Suppressor macrophage treated with lipopolysaccharide for 1 hour (primary cell): Measurements from ENCODE around the gene SYT12.
A peak's percentile ranks its signal among the peaks of the same experiment; 100 is the strongest.

Experiments used
- DNase-seq, 3 donors: peaks; one replicate each; pipeline ENCODE4 v3.0.0-alpha.2; 2020 to 2022

SYT12 gene

DNA sequence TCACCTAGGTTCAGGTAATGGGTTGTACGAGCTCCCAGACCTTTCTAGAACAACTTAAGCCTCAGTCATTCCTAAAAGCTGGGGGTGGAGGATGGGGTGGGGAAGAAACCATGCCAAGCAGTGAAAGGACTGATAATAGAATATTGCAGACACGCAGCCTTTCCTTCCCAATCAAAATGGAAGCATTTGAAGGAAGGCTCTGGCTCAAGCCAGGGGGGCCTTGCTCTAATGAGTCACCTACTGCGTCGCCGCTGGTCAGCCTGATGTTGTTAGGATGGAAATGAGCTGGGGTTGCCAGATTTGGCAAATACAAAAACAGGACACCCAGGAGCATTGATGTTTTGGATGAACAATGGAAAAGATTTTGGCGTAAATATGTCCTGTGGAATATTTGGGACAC, 6.2 kb downstream of the SYT12 start:
- no peak for DNase-seq

DNA sequence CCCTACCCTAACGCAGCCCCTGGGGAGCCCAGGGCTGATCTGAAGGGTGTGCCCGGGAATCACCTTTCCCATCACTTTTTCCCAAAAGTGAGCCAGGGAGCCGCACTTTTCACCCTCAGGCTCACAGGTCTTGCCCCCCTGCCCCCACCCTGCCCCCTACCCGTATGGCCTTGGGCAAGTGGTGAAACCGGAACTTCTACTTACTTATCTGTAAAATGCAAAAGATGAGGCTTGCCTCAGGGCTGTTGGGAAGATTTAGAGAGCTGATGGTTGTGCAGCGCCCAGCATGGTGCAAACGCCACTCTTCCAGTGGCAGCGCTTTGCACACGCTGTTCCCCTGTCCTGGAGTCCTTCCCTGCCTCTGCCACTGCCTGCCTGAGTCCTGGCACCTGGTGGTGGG, 8.0 kb downstream of the SYT12 start:
- DNase-seq, result no peak

DNA sequence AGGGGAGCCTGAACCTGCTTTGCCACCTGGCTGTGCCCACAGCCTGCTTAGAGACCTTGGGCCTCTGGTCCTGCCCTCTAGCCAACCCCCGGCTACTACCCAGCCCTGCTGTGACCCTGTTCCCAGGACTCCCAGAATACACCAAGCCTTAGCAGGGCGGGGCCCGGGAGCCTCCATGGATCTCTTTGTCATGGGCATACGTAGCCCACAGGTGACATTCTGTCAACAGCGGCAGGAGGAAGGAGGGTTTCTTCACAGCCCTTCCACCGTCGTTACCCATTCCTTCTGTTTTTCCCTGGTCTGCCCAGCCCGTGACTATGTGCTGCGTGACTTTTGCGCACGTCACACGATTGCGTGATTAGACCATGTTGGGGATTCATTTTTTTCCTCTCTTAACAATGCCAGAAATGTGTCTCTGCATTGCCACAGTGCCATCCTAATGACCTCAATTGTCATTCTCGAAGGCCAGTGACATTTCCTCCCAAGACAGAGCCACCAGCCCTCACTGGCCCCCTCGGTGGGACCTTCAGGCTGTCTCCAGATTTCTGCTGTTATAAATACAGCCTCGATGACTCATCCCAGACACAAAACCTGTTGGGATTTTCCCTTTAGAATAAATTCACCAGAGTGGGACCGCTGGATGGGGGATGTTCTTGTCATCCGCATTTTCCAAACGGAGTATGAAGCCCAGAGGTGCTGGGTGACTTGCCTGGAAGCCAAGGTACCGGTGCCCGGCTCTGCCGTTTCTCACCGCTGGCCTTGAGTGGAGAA, 9.0 kb downstream of the SYT12 start:
- no peak for DNase-seq

DNA sequence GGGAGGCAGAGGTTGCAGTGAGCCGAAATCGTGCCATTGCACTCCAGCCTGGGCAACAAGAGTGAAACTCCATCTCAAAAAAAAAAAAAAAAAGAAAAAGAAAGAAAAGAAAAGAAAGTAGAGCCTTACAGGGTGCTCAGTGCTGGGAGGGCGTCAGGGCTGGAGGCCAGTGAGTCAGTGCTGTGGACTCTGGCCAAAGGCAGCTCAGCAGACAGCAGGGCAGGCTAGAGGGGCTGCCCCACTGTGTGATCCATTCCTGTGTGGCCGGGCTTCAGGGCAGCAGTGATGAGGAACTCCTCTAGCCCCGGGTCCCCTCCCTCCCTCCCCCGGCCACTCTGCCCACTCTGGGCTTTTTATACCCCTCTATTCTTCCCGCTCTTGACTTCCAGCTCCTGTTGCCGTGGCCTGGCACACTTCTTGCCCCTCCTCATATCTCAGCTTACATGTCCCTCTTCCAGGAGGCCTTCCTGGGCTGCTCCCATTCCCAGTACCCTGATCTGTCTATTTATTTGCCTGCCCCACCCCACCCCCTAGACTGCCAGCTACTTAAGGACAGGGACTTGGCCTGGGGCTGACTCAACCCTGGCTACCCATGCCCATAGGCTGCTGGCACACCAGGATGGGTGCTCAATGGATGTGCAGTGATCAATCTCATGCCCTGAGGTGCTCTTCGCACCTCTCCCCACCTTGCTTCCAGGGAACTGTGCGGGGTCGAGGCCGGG, 10.1 kb downstream of the SYT12 start:
- DNase-seq, result peak; percentile 80 to 91 (median 89)

DNA sequence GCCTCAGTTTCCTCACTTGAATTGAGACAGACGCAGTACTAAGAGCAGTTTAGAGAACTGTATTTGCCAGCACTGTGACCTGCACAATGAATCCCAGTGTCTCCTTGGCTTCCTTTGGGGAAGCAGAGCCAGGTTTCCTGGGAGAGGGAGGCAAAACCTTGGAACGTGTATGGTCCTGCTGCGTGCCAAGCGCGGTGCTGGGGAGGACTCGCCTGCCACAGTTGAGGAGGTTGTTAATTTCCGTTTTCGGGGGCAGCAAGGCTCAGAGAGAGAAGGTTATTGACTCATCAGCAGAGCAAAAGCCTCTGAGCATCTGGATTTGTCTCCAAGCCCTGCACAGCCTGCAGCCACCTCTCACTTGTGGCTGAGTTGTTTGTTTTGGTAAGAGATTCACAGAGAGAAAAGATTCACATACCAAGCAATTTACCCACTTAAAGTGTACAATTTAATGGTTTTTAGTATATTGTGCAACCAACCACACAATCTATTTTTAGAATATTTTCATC, 10.8 kb downstream of the SYT12 start:
- DNase-seq, result peak; percentile 51 to 55 (median 53)

DNA sequence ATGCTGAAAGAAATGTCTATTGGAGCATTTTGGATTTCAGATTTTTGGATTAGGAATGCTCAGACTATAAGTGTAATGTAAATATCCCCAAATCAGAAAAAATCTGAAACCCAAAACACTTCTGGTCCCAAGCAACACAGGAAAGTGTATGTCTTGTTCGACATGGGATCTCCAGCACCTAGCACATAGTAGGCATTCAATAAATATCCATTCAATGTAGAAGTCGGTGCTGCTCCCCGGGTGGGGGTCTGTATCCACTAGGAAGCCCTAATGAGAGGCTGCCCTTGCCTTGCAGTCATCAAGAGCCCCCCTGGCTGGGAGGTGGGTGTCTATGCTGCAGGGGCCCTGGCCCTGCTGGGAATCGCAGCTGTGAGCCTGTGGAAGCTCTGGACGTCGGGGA, 11.4 kb downstream of the SYT12 start:
- DNase-seq, result no peak

DNA sequence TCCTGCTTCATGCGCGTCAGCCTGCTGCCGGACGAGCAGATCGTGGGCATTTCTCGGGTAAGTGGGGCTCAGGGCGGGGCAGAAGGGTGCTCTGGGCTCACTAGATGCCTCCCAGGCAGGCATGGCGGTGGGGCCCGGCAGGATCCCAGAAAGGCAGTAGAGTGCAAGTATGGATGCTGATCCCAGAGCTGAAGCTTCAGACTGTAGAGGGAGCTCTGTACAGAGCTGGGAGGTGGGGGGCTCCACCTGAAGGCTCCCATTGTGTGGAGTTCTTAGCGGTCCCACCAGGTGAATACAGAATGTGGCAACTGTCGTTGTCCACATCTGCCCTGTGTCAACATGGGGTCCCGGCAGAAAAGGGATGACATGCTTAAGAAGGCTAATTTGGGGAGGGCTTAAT, 17.2 kb downstream of the SYT12 start:
- DNase-seq, result no peak

DNA sequence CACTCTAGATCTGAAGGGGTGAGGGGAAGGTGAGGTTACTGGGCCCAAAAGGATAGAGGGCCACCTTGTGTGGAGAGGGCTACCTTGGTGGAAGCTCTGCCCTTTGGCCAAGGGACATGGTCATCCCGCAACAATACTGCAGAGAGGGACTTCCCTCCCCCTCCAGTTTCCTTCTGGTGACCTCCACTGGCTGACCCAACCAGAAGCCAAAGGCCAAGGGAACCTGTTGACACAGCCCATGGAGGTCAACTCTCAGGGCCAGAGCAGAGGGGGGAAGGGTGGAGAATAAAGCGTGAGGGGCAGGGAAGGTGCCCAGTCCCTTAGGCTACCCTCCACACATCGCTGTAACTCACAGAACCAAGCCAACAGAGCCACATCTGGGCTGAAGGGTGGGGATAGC, 18.7 kb downstream of the SYT12 start:
- DNase-seq, result no peak

DNA sequence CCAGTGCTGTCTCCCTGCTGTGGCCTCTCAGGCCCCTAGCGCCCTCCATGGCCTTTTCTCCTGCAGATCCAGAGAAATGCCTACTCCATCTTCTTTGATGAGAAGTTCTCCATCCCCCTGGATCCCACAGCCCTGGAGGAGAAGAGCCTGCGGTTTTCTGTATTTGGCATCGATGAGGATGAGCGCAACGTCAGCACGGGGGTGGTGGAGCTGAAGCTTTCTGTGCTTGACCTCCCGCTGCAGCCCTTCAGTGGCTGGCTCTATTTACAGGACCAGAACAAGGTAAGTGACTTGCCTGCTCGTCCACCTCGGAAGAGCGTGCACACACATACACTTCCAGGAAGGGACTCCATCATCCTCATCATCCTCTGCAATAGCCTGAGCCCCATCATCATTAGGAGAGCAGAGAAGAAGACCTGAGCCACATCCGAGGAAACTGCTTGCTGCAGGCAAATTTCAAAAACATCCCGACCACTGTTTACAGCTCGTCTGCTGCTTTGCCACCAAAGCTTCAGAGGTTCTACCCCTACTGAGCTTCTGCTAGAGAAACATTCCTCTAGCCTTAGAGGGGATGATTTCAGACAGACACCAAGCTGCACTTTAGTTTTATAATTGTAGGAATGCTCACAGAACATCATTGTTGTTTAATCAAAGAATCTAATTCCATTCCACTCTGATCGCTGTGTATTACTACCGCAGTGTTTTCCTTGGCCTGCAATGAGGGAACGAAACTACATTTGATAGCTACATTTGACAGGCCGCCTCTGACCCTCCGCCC, 20.8 kb downstream of the SYT12 start:
- no peak for DNase-seq

DNA sequence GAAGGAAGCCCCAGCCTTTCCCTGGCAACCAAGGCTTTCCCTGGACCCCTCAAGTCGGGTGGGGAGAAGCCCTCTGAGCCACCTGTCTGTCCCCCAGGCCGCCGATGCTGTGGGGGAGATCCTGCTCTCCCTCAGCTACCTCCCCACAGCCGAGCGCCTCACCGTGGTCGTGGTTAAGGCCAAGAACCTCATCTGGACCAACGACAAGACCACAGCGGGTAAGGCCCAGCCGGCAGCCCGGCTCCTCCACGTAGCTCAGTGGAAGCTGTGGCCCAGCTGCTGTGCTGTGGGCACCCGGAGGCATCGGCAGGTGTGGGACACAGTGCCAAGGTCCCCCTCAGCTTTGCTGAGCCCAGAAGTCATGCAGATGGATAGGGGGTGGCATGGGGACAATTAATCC, 21.6 kb downstream of the SYT12 start:
- DNase-seq, result no peak

DNA sequence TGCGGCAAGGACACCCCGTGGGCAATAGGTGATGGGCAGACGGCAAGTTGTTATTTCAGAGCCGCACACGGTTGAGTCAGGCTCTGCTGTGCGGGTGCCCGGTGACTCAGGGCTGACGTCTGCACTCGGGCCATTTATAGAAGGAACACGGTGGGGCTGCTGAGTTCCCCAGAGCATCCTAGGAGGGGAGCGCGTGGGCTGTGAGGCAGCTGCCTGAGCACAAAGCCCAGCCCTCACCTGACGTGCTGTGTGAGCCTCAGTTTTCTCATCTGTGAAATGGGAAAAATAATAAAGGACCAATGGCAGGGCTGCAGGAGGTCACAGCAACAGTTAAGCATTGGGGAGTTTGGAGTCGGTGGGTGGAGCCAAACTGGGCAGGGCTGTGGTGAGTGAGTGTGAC, 22.4 kb downstream of the SYT12 start:
- DNase-seq, result peak; percentile 50 to 66 (median 56)

DNA sequence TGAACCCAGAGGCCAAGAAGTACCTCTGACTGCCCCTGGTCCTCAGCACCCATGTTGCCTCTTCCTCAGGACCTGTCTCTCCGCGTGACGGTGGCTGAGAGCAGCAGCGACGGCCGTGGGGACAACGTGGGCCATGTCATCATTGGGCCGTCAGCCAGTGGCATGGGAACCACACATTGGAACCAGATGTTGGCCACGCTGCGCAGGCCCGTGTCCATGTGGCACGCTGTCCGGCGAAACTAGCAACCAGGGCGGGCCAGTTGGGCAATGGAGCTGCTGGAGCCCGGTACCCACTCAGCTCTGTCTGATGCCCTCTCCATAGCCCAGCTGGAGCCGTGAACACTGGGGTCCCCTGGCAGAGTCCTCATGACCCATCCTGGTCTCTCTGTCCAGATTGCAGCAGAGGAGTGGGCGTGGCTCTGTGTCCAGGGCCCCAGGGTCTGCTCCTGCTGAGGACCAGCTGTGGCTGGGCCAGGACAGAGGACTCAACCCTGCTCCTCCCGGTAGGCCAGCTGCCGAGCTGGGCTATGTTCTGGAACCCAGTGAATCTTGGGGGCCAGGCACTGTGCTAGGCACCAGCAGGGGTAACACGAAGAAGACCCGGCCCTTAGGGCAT, 25.7 kb downstream of the SYT12 start:
- DNase-seq, result no peak

DNA sequence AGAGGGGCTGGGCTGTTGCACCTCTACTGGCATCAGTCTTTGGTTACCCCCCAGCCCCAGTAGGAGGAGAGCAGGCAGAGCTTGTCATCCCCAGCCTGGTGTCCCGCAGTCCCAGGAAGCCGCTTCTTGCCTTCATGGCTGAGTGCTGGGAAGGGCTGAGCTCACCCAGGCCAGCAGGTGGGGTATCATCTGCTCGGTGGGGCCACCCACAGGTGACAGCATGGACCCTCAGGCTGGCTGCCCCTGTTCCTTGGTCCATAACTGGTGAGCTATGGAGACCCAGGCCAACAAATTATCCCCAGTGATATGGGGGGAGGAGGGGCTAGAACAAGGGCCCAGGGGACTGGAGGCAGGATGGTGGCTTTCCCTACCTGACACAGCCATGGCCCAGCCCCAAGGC, 27.2 kb downstream of the SYT12 start:
- no peak for DNase-seq

DNA sequence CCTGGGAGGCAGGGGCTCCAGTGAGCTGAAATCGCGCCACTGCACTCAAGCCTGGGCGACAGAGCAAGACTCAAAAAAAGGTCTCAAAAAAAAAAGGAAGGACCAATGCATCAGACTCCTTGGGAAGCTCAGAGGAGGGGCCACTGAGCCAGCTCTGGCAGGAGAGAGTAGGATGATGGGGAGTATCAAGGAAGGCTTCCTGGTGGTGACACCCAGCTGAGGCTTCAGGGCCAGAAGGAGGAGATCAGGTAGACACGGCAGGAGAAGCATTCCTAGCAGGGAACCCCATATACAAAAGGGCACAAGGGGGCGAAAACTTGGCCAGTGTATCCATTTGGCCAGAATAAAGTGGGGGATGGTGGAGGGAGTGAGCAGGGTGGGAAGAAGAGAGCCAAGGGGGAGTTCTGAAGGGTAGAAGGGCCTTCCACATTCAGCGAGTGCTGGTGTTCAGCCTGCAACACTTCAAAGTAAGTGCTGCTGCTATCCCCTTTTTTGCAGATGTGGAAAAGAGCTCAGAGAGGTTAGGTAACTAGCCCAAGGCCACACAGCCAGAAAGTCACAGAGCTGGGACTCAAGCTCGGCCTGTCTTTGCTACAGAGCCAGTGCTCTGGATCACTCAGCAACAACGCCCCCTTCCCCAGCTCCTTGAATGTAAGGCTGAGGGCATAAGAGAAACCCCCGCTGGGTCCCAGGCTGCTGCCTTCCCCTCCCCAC, 28.4 kb downstream of the SYT12 start:
- no peak for DNase-seq

DNA sequence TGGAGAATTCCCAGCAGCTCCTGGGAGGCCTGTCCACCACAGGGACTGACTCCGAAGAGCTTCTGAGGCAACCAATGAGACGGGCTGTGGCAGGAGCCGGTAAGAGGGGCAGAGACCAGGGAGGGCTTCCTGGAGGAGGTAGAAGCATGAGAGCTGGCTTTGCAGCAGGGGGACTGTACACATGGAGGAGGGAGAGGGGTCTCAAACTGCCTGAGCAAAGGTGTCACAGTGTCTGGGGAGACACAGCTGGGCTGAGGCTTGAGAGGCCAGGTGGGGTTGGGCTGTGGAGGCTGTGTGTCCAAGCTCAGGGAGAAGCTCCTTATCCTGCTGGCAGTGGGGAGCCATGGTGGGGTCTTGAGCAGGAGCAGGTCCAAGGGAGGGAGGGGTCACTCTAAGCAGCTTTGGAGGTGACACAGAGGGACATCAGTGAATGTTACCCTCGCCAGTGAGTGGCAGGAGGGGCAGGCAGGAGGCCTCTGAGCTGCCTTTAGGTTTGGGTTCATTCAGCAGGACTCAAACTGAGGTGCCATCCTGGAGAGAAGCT, 29.1 kb downstream of the SYT12 start:
- no peak for DNase-seq

DNA sequence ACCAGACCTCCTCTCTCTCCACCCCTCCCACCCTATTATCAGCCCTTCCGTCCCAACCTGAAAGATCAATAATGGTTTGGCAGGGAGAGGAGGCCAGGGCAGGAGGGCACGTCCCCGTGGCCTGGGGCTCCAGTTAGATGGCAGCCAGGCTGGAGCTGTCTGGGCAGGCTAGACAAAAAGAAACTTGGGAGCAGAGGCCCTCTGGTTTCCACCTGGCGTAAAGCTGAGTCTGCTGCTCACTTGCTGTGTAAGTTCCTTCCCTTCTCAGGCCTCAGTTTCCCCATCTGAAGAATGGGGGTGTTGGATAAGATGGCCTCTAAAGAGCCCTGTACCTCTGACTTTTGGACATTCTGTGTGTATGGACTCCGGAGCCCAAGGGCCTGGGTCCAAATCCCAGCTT, 30.0 kb downstream of the SYT12 start:
- no peak for DNase-seq

DNA sequence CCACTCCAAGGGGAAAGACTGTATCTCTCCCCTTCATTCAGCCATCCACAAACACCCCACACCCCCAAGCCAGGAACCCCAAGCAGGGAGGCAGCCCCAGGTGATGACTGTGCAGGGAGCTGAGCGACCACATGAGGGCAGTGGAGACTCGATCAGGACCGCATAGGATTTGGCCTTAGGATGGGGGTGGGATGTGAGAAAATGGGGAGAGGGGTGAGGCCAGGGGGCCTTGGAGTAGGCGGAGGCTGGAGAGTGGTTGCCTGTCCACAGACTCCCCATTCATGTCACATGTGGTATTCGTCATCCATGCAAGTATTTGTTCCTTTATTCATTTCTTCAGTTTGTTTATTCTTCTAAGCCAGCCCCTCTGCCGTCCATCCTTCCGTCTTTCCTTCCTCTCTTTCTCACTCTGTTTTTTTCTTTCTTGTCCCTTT, 31.0 kb downstream of the SYT12 start:
- peak; percentile 59 to 71 (median 60) for DNase-seq

DNA sequence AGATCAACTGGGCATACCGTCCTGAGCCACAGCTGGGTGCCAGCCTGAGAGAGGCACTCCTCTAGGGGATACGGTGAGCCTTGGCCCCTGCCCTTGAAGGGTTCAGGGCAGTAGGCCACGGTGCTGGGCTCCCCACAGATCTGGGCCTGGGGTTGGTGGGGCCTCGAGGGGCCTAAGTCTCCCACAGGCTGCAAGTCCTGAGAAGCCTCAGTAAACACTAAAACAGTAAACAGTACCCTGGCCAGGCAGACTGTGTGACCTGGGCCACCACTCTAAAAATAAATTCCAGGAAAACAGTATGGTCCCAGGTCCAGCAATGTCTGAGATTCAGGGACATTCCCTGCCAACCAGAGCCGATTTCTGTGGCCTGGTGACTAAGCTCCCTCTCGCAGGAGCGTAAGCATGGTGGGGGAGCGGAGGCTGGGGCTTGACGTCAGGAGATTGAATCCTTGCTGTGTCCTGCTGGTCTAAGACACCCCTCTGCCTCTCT, 31.5 kb downstream of the SYT12 start:
- no peak for DNase-seq

DNA sequence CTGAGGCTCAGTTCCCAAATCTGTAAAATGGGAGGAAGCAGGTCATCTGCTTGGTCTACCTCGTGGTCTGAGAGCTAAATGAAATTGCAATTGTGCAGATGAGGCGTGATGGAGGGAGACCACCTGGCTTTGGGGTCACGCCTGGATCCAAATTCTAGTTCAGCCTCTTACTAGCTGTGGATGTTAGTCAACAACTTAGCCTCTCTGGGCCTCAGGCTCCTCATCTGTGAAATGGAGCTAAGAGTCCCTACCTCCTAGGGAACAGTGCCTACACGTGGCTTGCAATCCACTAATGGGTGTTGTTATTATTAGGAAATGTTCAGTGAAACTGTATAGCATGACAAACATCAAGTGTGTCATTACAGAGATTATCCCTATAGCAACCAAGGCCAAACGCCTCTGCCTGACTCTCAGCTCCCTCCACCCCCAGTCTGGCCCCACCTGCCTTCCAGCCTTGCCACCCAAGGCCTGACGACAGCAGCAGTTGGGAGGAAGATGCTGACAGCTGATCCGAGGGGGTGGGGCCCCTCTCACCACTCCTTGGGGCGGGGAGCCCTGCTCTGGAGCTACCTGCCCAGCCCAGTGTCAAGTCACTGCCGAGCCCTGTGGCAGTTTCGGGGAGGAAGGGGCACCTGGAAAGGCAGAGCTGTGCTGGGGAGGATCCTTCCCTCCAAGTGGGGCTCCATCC, 32.0 kb downstream of the SYT12 start:
- DNase-seq, result peak in 2 of 3 donors; percentile 41 to 45

DNA sequence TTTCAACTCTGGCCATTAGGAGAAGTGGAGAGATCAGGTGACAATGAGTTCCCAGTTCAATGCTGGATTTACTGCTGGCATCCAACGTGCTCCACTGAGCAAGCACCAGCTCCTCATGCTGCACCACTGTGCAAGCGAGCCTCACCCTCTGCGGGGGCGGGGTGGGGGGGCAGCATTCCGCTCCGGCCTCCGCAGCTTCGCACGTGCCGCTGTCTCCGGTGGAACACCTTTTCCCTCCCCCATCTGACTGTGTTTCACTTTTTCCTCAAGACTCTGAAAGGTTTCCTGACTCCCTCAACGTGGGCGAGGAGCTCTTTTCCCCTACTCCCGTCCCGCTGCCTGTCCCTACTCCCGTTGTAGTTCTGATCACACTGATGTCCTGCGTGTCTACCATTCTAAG, 32.9 kb downstream of the SYT12 start:
- no peak for DNase-seq
